ENCODE data around the gene FSTL5.

- TF ChIP-seq CTCF (IDR thresholded peaks at IDR 0.05; ENCODE audit: extremely low read depth in 1 of 2, insufficient read depth in 1 of 2, low read depth in 1 of 2, low read length in 2 of 2) = no peak
- no peak for TF ChIP-seq POLR2A (IDR thresholded peaks at IDR 0.05; ENCODE audit: low read depth, low read length)
- TF ChIP-seq EZH2 (IDR thresholded peaks at IDR 0.05; ENCODE audit: borderline replicate concordance, low read depth, low read length, severe bottlenecking) = no peak
- TF ChIP-seq POLR2AphosphoS5 (IDR thresholded peaks at IDR 0.05; ENCODE audit: insufficient read depth, low read depth, low read length) = no peak
- no peak for TF ChIP-seq MAX (IDR thresholded peaks at IDR 0.05; ENCODE audit: insufficient read depth, insufficient read length)
- TF ChIP-seq MYC (IDR thresholded peaks at IDR 0.05; ENCODE audit: low read depth, low read length) = no peak
- TF ChIP-seq JUN (IDR thresholded peaks at IDR 0.05; ENCODE audit: borderline replicate concordance, insufficient read depth, insufficient read length, low read depth) = no peak
- no peak for TF ChIP-seq GATA2 (IDR thresholded peaks at IDR 0.05; ENCODE audit: insufficient read depth, insufficient read length, low read depth, low read length)
Observed at GRCh38 chr4:161813889-161814288, 349.9 kb downstream of the FSTL5 start.

Measured in endothelial cell of umbilical vein (primary cell).